H9 (cell line): Measurements from ENCODE around the gene NLRP5. TPM values are rescaled to one million over a fixed set of nuclear protein-coding genes. Genes with fewer than 3 reads are reported as not detected.

Experiments used
- DNase-seq: peaks from one replicate; pipeline ENCODE4 v3.0.0-alpha.2; 2017
- H2AFZ ChIP-seq: one replicate; pipeline ENCODE4 v1.6.1; 2013; ENCODE audit warnings: mild to moderate bottlenecking, low read length, control low read depth, moderate library complexity
- H2AK5ac ChIP-seq: 2 replicates; pipeline ENCODE4 v1.6.1; 2013; ENCODE audit warnings: low read length, control low read depth, mixed read lengths; ENCODE audit not compliant: insufficient read length
- H2BK120ac ChIP-seq: one replicate; pipeline ENCODE4 v1.6.1; 2013; ENCODE audit warnings: low read depth, mild to moderate bottlenecking, low read length, control low read depth, inconsistent platforms; ENCODE audit not compliant: poor library complexity, severe bottlenecking
- H2BK12ac ChIP-seq: 2 replicates; pipeline ENCODE4 v1.6.1; 2013; ENCODE audit warnings: low read length, control low read depth, mixed read lengths, low read depth; ENCODE audit not compliant: insufficient read length
- H2BK15ac ChIP-seq: 2 replicates; pipeline ENCODE4 v1.6.1; 2013; ENCODE audit warnings: low read depth, low read length, control low read depth
- H2BK20ac ChIP-seq: one replicate; pipeline ENCODE4 v1.6.1; 2013; ENCODE audit warnings: low read depth, mild to moderate bottlenecking, low read length, control low read depth, inconsistent platforms; ENCODE audit not compliant: poor library complexity, severe bottlenecking
- H2BK5ac ChIP-seq: 2 replicates; pipeline ENCODE4 v1.6.1; 2013; ENCODE audit warnings: low read length, control low read depth, mixed read lengths; ENCODE audit not compliant: insufficient read length
- H3K14ac ChIP-seq: 2 replicates; pipeline ENCODE4 v1.6.1; 2013; ENCODE audit warnings: low read length, control low read depth; ENCODE audit not compliant: insufficient read depth
- H3K18ac ChIP-seq: 2 replicates; pipeline ENCODE4 v1.6.1; 2013; ENCODE audit warnings: low read depth, mild to moderate bottlenecking, mixed read lengths, low read length, control low read depth; ENCODE audit not compliant: insufficient read length
- H3K23ac ChIP-seq: 2 replicates; pipeline ENCODE4 v1.6.1; 2013; ENCODE audit warnings: low read length, control low read depth, mixed read lengths, low read depth; ENCODE audit not compliant: insufficient read length
- H3K23me2 ChIP-seq: 2 replicates; pipeline ENCODE4 v1.6.1; 2013; ENCODE audit warnings: low read depth, mild to moderate bottlenecking, mixed read lengths, low read length, control low read depth; ENCODE audit not compliant: insufficient read length, poor library complexity, severe bottlenecking
- H3K27ac ChIP-seq: 2 replicates; pipeline ENCODE4 v1.5.1; 2013; ENCODE audit warnings: low read length, control low read depth, mixed read lengths, low read depth; ENCODE audit not compliant: insufficient read length
- H3K27me3 ChIP-seq: 2 replicates; pipeline ENCODE4 v1.6.1; 2013; ENCODE audit warnings: low read length, control low read depth, inconsistent platforms; ENCODE audit not compliant: insufficient read depth
- H3K4ac ChIP-seq: 2 replicates; pipeline ENCODE4 v1.6.1; 2013; ENCODE audit warnings: low read depth, mild to moderate bottlenecking, control low read depth, inconsistent platforms, low read length, moderate library complexity
- H3K4me1 ChIP-seq: 2 replicates; pipeline ENCODE4 v1.6.1; 2013; ENCODE audit warnings: low read length, control low read depth, inconsistent platforms; ENCODE audit not compliant: insufficient read depth
- H3K4me2 ChIP-seq: 2 replicates; pipeline ENCODE4 v1.6.1; 2013; ENCODE audit warnings: low read length, control low read depth, mixed read lengths; ENCODE audit not compliant: insufficient read length, insufficient read depth
- H3K56ac ChIP-seq: 2 replicates; pipeline ENCODE4 v1.6.1; 2013; ENCODE audit warnings: low read depth, mild to moderate bottlenecking, mixed read lengths, low read length, control low read depth; ENCODE audit not compliant: insufficient read length
- H3K79me1 ChIP-seq: 2 replicates; pipeline ENCODE4 v1.6.1; 2013; ENCODE audit warnings: low read depth, mild to moderate bottlenecking, moderate library complexity, low read length, control low read depth, inconsistent platforms; ENCODE audit not compliant: insufficient read depth, poor library complexity, severe bottlenecking
- H3K79me2 ChIP-seq: 2 replicates; pipeline ENCODE4 v1.6.1; 2013; ENCODE audit warnings: low read length, control low read depth, inconsistent platforms; ENCODE audit not compliant: insufficient read depth
- H3K9ac ChIP-seq: 2 replicates; pipeline ENCODE4 v1.6.1; 2013; ENCODE audit warnings: low read length, control low read depth, mixed read lengths; ENCODE audit not compliant: insufficient read length; ENCODE audit errors: extremely low read depth
- H3K9me3 ChIP-seq: one replicate; pipeline ENCODE4 v1.6.1; 2013; ENCODE audit warnings: low read depth, low read length, inconsistent platforms; ENCODE audit not compliant: control insufficient read depth
- H3T11ph ChIP-seq: one replicate; pipeline ENCODE4 v1.6.1; 2013; ENCODE audit warnings: mild to moderate bottlenecking, low read length, control low read depth, inconsistent platforms
- H4K20me1 ChIP-seq: one replicate; pipeline ENCODE4 v1.6.1; 2013; ENCODE audit not compliant: control insufficient read depth, insufficient read length, insufficient read depth
- H4K5ac ChIP-seq: 2 replicates; pipeline ENCODE4 v1.6.1; 2013; ENCODE audit warnings: low read depth, mild to moderate bottlenecking, mixed read lengths, low read length, control low read depth; ENCODE audit not compliant: insufficient read length
- H4K8ac ChIP-seq: replicated peaks from 2 replicates; pipeline ENCODE4 v1.6.1; 2013; ENCODE audit warnings: low read length, control low read depth, mixed read lengths, low read depth; ENCODE audit not compliant: insufficient read length
- H4K91ac ChIP-seq: 2 replicates; pipeline ENCODE4 v1.6.1; 2013; ENCODE audit warnings: low read depth, mild to moderate bottlenecking, moderate library complexity, mixed read lengths, low read length, control low read depth; ENCODE audit not compliant: insufficient read length
- H3K27ac Mint-ChIP-seq, 3 experiments: 2 replicates in 2 of 3; 3 replicates in 1 of 3; pipeline ENCODE4 v1.8.0; 2020 to 2021; ENCODE audit warnings: mixed read lengths in 3 of 3, mild to moderate bottlenecking in 1 of 3, moderate library complexity in 1 of 3
- H3K27me3 Mint-ChIP-seq: 2 replicates; pipeline ENCODE4 v1.8.0; 2021; ENCODE audit warnings: low read depth, mild to moderate bottlenecking, moderate library complexity, mixed read lengths
- H3K36me3 Mint-ChIP-seq, 3 experiments: 2 replicates in 2 of 3; 3 replicates in 1 of 3; pipeline ENCODE4 v1.8.0; 2020 to 2021; ENCODE audit warnings: low read depth in 3 of 3, mixed read lengths in 3 of 3; ENCODE audit not compliant: insufficient read depth in 1 of 3
- H3K4me1 Mint-ChIP-seq, 2 experiments: 2 replicates each; pipeline ENCODE4 v1.8.0; 2020; ENCODE audit warnings: mixed read lengths in 2 of 2
- H3K4me3 Mint-ChIP-seq, 2 experiments: 2 replicates in 1 of 2; 3 replicates in 1 of 2; pipeline ENCODE4 v1.8.0; 2020 to 2021; ENCODE audit warnings: mild to moderate bottlenecking in 2 of 2, mixed read lengths in 2 of 2, moderate library complexity in 1 of 2
- H3K9me3 Mint-ChIP-seq, 2 experiments: 2 replicates in 1 of 2; 3 replicates in 1 of 2; pipeline ENCODE4 v1.8.0; 2020; ENCODE audit warnings: mild to moderate bottlenecking in 2 of 2, mixed read lengths in 2 of 2, moderate library complexity in 1 of 2
- CTCF ChIP-seq: fragments of 200-600 bp; sonication (generic); conservative IDR thresholded peaks from 3 replicates; pipeline ENCODE4 v1.8.0; 2021; ENCODE audit warnings: antibody characterized with exemption, mild to moderate bottlenecking
- WGBS: extraction: QIAGEN DNeasy Blood & Tissue Kit; methylation state at CpG from one replicate; pipeline ENCODE4 v1.1.7; 2013; ENCODE audit warnings: missing lambda C conversion rate, low lambda C conversion rate, mixed read lengths; ENCODE audit not compliant: insufficient read length; ENCODE audit errors: extremely low coverage; 5-methylcytosine and 5-hydroxymethylcytosine counted together
- total RNA-seq: library from RNA; stranded (reverse); gene quantifications from 2 replicates; pipeline ENCODE4 v1.2.1, GENCODE V29; 2021

Gene NLRP5
- total RNA-seq, 1 experiment from 2014 or later = not detected

GRCh38 chr19:56091066-56091490 is 104.5 kb downstream of the NLRP5 start:
- H3K27me3 Mint-ChIP-seq = no peaks in the 10 kb centered on the region
- Histone ChIP-seq H4K91ac (peak overlapping the region; percentile 3), H4K8ac (no peak overlapping the region), H3K18ac (no peak overlapping the region), H2AK5ac (no peak overlapping the region), H3K4me1 (no peaks in the 10 kb centered on the region), H3K79me1 (peaks cover 10% of the 10 kb centered on the region), H4K20me1 (no peaks in the 10 kb centered on the region), H3K4ac (no peak overlapping the region), H2AFZ (no peak overlapping the region), H3K27ac (no peak overlapping the region), H3K14ac (no peak overlapping the region), H3K23ac (no peak overlapping the region), H2BK15ac (no peak overlapping the region), H3K9me3 (no peaks in the 10 kb centered on the region), H3K27me3 (no peaks in the 10 kb centered on the region), H3K56ac (no peak overlapping the region), H3K23me2 (no peaks in the 10 kb centered on the region), H2BK120ac (no peak overlapping the region), H3K79me2 (no peaks in the 10 kb centered on the region; the same call in 1 of the 2 replicates), H2BK5ac (no peak overlapping the region), H3K4me2 (no peak overlapping the region), H3T11ph (no peak overlapping the region), H4K5ac (no peak overlapping the region), H3K9ac (no peak overlapping the region), H2BK12ac (no peak overlapping the region), H2BK20ac (no peak overlapping the region)
- no peak overlapping the region for H3K4me3 Mint-ChIP-seq
- no peak for TF ChIP-seq CTCF
- no peak for DNase-seq
- peaks cover 8 to 12% of the 10 kb centered on the region in 2 experiments; a peak in 3 of 5 replicates for H3K9me3 Mint-ChIP-seq
- WGBS = no CpG with 5 or more reads among the region's 10 CpGs
- peak overlapping the region in 2 of 3 experiments; percentile 15 to 81; a peak in 4 of 7 replicates for H3K27ac Mint-ChIP-seq
- peaks cover 38 to 62% (median 56%) of the 10 kb centered on the region in 3 experiments for H3K36me3 Mint-ChIP-seq
- H3K4me1 Mint-ChIP-seq = peaks cover 17 to 19% of the 10 kb centered on the region in 2 experiments
